NCI-H524 (cell line): ENCODE data around the gene KDM4F.

Source experiments
- DNase-seq, 2 experiments: peaks; one replicate each; lab custom pipeline; 2025; lab: John Stamatoyannopoulos, UW

The KDM4F gene

DNA sequence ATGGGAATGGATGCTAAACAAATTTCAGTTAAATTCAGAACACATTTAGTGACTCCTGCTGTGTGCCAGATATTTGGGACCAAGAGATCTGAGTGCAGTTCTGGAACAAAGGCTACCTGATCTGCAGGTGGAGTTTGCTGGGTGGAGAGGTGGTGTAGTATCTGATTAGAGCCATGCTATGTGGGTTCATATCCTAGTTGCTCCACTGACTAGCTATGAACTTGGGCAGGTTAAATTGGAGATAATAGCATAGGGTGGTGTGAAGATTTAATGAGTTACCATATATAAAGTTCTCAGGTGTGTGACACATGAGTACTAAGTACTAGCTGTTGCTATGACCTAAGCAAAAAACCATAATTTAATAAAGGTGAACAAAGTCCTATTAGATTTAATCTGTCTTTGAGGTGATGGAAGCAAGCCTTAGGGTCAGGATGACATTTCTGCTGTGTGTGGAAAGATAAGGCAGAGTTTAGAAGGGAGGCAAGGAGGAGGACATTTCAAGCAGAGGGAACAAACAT lies 42.5 kb downstream of the KDM4F start:
- DNase-seq = no peak

- no peak for DNase-seq
Measured at GRCh38 chr11:95092549-95093324, 43.5 kb downstream of the KDM4F start.

- no peak for DNase-seq
Measured at GRCh38 chr11:95093548-95093947, 44.3 kb downstream of the KDM4F start.

GRCh38 chr11:95095858-95096587 lies 46.8 kb downstream of the KDM4F start:
- DNase-seq = no peak

DNA sequence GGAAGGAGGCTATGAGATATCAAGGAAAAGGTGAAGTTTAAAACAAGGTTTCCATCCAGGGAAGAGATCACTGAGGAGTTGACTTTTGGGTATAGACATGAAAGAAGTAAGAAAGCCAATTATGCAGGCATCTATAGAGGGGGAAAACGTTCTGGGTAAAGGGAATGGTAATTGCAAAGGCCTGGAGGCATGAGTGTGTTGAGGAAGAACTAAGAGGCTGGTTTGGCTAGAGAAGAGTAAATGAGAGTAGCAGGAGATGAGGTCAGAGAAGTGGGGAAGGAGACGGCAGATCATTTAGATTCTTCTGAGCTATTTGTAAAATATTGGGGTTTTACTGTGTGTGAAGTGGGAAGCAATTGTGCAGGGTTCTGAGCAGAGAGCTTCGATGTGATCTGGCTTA lies 48.0 kb downstream of the KDM4F start:
- no peak for DNase-seq

DNA sequence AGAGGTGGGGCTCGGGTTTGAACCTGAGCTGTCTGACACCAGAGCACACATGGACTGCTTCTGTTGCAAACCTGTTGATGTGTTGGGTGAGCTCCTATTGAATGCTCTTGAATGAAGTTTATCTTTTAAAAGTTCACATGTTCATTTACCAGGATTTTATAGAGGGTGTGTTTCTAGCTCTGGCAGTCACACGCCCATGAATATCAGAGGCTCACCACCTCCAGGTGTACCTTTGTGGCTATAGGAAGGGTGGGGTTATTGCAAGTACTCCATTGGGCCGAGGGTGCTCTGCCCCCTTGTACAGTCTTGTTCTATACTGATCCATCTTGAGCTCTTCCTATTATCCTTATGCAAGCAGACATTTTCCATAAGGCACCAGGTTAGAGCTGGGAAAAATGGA lies 49.6 kb downstream of the KDM4F start:
- no peak for DNase-seq

DNA sequence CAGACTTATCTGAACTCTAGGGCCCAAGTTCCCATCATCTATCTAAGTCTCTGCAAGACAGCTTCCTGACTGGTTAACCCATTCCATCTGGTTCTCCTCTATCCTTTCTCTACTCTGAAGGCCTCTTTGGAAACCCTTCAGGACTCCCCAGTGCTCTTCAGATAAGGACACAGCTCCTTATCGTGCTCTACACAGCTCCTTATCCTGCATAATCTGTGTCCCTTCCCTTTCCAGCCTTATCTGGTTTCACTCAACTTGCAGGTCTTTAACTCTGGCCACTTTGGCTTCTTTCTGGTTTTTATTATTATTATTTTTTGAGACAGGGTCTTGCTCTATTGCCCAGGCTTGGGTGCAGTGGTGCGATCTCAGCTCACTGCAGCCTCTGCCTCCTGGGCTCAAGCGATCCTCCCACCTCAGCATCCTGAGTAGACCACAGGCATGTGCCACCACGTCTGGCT lies 51.0 kb downstream of the KDM4F start:
- no peak for DNase-seq
